ENCODE results near the gene CYP4B1. TPM values are rescaled to one million over a fixed set of nuclear protein-coding genes. Genes with fewer than 3 reads are reported as not detected.
"Not testable (repeated sequence)": the region's sequence is repeated elsewhere in the genome, so short reads cannot be mapped to it uniquely, and the experiment has no call there.

Gene CYP4B1
- total RNA-seq, 1 experiment from 2014 or later, result not detected

- in situ Hi-C loops (cut with HindIII; ENCODE audit: low pct_unique_long_range_greater_than_20kb, low sequenced_read_pairs), result no loop called here
- DNase-seq (ENCODE audit: low read depth, low spot score), result no peak
Observed at GRCh38 chr1:46810596-46810995, 11.8 kb downstream of the CYP4B1 start.

GRCh38 chr1:46811053-46811452 lies 12.2 kb downstream of the CYP4B1 start:
- DNase-seq (ENCODE audit: low read depth, low spot score), result no peak
- in situ Hi-C loops (cut with HindIII; ENCODE audit: low pct_unique_long_range_greater_than_20kb, low sequenced_read_pairs), result no loop called here

GRCh38 chr1:46812065-46812963 lies 13.5 kb downstream of the CYP4B1 start:
- DNase-seq (ENCODE audit: low read depth, low spot score), result no peak
- in situ Hi-C loops (cut with HindIII; ENCODE audit: low pct_unique_long_range_greater_than_20kb, low sequenced_read_pairs), result no loop called here

- in situ Hi-C loops (cut with HindIII; ENCODE audit: low pct_unique_long_range_greater_than_20kb, low sequenced_read_pairs), result no loop called here
- no peak for DNase-seq (ENCODE audit: low read depth, low spot score)
Observed at GRCh38 chr1:46812996-46813857, 14.4 kb downstream of the CYP4B1 start.

- in situ Hi-C loops (cut with HindIII; ENCODE audit: low pct_unique_long_range_greater_than_20kb, low sequenced_read_pairs), result no loop called here
- DNase-seq (ENCODE audit: low read depth, low spot score), result no peak
Observed at GRCh38 chr1:46813858-46814396, 15.1 kb downstream of the CYP4B1 start.

- in situ Hi-C loops (cut with HindIII; ENCODE audit: low pct_unique_long_range_greater_than_20kb, low sequenced_read_pairs), result no loop called here
- DNase-seq (ENCODE audit: low read depth, low spot score), result no peak
Observed at GRCh38 chr1:46815133-46815532, 16.3 kb downstream of the CYP4B1 start.

- in situ Hi-C loops (cut with HindIII; ENCODE audit: low pct_unique_long_range_greater_than_20kb, low sequenced_read_pairs), result no loop called here
- no peak for DNase-seq (ENCODE audit: low read depth, low spot score)
Observed at GRCh38 chr1:46816930-46817329, 18.1 kb downstream of the CYP4B1 start.

GRCh38 chr1:46817814-46818213 lies 19.0 kb downstream of the CYP4B1 start:
- in situ Hi-C loops (cut with HindIII; ENCODE audit: low pct_unique_long_range_greater_than_20kb, low sequenced_read_pairs), result no loop called here
- DNase-seq (ENCODE audit: low read depth, low spot score), result no peak

- in situ Hi-C loops (cut with HindIII; ENCODE audit: low pct_unique_long_range_greater_than_20kb, low sequenced_read_pairs), result no loop called here
Observed at GRCh38 chr1:46818591-46818990, 19.7 kb downstream of the CYP4B1 start.

GRCh38 chr1:46819335-46819734 lies 20.5 kb downstream of the CYP4B1 start:
- in situ Hi-C loops (cut with HindIII; ENCODE audit: low pct_unique_long_range_greater_than_20kb, low sequenced_read_pairs), result no loop called here

More at GRCh38 chr1:46818591-46818990, 19.7 kb downstream of the CYP4B1 start:
- no peak for DNase-seq (ENCODE audit: low read depth, low spot score)

GRCh38 chr1:46820076-46820475 lies 21.2 kb downstream of the CYP4B1 start:
- no peak for DNase-seq (ENCODE audit: low read depth, low spot score)
- in situ Hi-C loops (cut with HindIII; ENCODE audit: low pct_unique_long_range_greater_than_20kb, low sequenced_read_pairs), result no loop called here

More at GRCh38 chr1:46819335-46819734, 20.5 kb downstream of the CYP4B1 start:
- no peak for DNase-seq (ENCODE audit: low read depth, low spot score)

- in situ Hi-C loops (cut with HindIII; ENCODE audit: low pct_unique_long_range_greater_than_20kb, low sequenced_read_pairs), result no loop called here
- no peak for DNase-seq (ENCODE audit: low read depth, low spot score)
Observed at GRCh38 chr1:46820560-46821060, 21.8 kb downstream of the CYP4B1 start.

GRCh38 chr1:46822248-46822826 lies 23.5 kb downstream of the CYP4B1 start:
- in situ Hi-C loops (cut with HindIII; ENCODE audit: low pct_unique_long_range_greater_than_20kb, low sequenced_read_pairs), result no loop called here
- no peak for DNase-seq (ENCODE audit: low read depth, low spot score)

GRCh38 chr1:46823151-46823550 lies 24.3 kb downstream of the CYP4B1 start:
- in situ Hi-C loops (cut with HindIII; ENCODE audit: low pct_unique_long_range_greater_than_20kb, low sequenced_read_pairs), result no loop called here
- DNase-seq (ENCODE audit: low read depth, low spot score), result no peak

GRCh38 chr1:46826892-46827291 lies 28.0 kb downstream of the CYP4B1 start:
- in situ Hi-C loops (cut with HindIII; ENCODE audit: low pct_unique_long_range_greater_than_20kb, low sequenced_read_pairs); DNase-seq (ENCODE audit: low read depth, low spot score): not testable (repeated sequence)

GRCh38 chr1:46830665-46831322 lies 31.9 kb downstream of the CYP4B1 start:
- in situ Hi-C loops (cut with HindIII; ENCODE audit: low pct_unique_long_range_greater_than_20kb, low sequenced_read_pairs), result no loop called here
- DNase-seq (ENCODE audit: low read depth, low spot score), result no peak

- peak; percentile 7 for DNase-seq (ENCODE audit: low read depth, low spot score)
- in situ Hi-C loops (cut with HindIII; ENCODE audit: low pct_unique_long_range_greater_than_20kb, low sequenced_read_pairs), result not testable (repeated sequence)
Observed at GRCh38 chr1:46835469-46835868, 36.6 kb downstream of the CYP4B1 start.

Data from SK-MEL-5 (cell line).